HG02759 (cell line): ENCODE results near the gene PDILT.
"Not testable (repeated sequence)": the region's sequence is repeated elsewhere in the genome, so short reads cannot be mapped to it uniquely, and the experiment has no call there.

ENCODE experiments used
- ATAC-seq: cut with Tn5 transposase; IDR thresholded peaks from one replicate; pipeline ENCODE4 v1.9.1; 2021; ENCODE audit warnings: mild to moderate bottlenecking, moderate library complexity; ENCODE audit not compliant: unreplicated experiment

Gene PDILT

DNA sequence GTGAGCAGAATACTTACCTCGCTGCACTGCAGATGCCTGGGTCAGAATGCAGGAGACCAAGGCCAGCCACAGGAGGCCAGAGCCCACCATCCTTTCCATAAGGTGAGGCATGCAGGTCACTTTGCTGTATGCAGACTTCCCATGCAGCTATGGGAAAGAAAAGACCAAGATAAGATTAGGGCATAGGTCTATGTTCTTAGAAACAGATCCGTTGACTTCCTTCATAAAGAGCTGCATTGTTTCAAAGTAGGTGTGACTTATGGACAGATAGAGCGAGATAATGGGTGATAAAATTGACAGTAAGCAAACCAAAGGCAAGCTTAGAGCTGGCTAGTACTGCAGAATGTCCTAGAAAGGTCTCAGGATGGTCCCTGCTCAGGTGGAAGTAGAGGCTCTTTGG, 78.2 kb downstream of the PDILT start:
- no peak for ATAC-seq

DNA sequence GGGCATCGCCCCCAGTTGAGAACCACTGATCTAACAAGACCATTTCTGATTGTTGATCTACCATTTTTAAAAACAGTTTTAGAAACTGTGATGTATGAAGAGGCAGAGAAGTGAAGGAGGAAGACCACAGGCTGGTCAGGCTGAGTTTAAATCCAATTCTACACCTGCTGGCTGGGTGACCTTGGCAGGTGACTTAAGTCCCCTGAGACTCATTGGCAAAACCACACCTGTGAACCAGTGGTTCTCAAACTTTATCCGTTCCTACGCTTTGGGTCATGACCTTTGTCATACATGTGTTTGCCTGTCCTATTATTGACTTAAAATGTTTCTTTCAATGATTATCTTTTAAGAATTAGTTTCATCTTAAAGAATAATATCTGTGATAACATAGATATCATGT, 79.5 kb downstream of the PDILT start:
- ATAC-seq: no peak

DNA sequence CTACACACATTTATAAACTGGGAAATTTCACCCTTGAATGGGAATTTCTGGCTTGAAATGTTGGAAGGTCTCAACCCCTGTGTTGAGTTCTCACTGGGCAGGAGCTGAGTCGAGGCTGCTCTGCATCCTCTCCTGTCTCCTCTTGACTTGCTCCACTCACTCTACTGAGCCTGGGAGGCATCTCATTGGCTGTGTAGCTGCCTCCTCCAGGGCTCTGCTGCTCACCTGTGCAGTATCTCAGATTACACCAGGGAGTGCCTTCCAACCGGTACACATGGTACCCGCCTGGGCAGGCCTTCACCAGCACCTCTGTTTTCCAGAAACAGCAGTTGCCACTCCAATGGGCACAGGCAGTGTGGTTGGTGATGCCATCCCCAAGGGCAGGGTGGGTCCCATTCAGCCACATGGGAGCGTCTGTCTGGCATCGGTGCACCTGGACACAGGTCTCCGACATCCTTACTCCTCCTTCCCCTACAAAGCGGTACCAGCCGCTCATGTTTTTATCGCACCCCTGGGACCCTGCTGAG, 80.9 kb downstream of the PDILT start:
- no peak for ATAC-seq

DNA sequence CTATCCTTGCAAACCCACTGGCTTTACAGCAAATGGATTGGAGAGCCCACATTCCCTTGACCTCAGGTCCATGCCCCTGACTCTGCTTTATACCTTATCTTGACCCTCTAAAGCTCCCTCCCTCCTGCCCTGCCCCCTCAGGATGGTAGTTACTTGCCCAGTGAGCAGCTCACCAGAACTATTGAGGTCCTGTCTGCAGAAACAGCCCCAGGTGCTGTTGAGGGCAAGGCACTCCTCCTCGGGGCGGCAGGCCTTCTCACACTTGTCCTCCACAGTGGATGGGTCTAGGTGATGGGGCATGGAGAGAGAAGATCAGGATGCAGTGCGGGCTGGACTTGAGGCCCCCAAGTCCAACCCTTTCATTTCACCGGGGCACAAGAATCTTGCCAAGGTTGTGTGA, 81.8 kb downstream of the PDILT start:
- ATAC-seq: no peak

DNA sequence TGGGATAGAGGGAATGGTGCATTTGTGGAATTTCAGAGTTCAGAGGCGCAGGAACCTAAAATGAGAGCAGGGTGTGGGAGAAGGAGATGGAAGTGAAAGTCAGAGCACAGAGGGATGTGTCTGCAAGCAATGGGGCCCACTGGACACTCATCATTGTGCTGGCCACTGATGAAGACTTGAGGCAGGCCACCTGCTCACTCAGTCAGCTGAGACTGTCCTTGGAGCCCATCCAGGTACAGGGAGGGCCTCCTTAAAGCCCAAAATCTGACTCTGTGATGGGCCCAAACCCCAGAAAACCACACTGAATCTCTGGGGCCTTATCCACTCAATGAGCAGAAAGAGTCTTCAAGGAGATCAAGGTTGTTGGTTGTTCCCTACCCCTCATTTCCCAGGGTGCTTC, 82.9 kb downstream of the PDILT start:
- ATAC-seq: no peak

DNA sequence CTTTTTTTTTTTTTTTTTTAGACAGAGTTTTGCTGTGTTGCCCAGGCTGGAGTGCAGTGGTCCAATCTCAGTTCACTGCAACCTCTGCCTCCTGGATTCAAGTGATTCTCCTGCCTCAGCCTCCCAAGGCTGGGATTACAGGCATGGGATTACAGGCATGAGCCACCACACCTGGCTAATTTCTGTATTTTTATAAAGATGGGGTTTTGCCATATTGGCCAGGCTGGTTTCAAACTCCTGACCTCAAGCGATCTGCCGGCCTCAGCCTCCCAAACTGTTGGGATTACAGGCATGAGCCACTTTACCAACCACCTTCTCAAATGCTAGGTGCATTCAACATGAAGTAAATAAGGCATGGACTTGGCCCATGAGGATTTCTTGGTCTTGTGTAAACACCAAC, 83.5 kb downstream of the PDILT start:
- ATAC-seq: not testable (repeated sequence)

DNA sequence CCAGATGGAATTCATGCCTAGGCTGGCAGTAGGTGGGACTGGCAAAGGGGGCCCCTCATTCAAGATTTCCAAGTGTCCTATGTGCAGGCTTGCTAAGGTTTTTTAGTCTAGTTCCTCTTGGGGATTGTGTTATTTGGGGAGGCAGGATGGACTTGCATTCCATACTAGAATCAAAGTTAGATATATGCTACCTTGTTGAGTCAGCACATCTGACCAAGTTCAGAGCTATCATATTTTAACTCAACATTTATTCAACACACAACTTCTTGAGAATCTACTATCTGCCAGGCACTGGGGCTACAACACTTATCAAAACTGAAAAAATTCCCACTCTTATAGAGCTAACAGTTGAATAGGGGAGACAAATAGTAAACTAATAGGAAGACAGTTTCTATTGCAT, 83.9 kb downstream of the PDILT start:
- no peak for ATAC-seq

DNA sequence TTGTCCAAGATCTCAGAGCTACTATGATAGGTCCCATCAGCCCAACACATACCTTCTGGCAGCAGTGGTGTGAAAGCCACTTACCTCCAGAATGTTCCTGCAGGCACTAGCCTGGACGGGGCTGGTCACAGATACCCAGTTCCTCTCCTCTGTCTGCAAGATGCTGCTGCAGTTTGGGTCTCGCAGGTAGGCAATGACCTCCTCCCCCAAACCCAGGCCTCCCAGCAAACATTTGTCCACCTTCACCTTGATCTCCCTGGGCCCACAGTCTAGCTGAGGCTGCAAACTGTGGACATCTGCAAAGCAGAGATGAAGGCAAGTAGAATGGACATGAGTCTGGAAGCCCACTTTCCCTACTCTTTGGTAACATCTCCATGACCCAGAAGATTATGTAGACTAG, 84.4 kb downstream of the PDILT start:
- no peak for ATAC-seq

DNA sequence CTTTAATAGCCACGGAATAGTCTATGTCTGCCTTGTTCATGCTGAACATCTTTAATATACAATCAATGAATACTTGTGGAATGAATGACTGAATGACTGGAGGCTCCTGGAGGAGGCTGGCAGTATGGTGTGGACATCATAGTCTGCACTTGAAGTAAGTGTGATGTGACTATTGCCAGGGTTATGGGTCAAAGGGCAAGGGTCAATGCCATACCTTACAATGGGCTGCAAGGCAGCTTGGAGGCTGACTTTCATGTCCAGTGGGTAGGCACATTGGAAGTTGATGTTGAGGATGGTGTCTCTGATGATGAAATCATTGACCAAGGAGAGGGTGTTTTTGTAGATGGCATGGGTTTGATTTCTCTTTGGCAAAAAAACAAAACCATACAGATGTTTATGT, 85.1 kb downstream of the PDILT start:
- ATAC-seq: no peak

DNA sequence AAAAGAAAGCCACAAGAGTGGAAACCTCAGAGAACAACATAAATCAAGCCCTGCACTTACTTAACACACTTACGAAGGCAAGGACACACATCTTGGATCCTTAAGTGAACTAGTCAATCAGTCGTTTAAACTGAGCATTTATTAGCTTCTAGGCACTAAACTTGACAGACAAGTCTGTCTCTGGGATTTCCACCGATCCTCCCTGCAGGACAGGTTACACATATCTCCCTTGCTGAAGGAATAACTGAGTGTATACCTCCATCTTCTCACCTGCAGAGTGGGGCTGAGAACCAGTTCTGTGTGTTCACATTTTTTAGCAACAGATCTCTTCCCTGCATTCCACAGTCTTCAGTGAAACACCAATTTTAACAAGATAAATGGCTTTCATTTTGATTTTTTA, 86.1 kb downstream of the PDILT start:
- no peak for ATAC-seq

DNA sequence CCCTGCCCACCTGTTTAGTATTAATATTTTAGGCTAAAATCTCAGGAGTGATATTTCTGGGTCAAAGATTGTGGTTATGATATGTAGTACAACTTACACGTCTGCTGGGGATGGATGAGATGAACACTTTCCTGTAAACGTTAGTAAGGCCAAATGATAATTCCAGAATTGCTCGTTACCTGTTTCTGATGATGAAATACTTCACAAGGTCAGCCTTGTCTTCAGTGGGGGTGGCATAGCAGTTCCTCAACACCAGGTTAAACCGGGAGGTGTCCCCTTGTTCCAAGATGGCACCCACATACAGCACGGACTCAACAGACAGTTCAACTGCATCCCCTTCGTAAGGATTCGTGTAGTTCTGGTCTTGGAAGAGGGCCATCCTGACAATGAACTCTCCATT, 86.5 kb downstream of the PDILT start:
- no peak for ATAC-seq

DNA sequence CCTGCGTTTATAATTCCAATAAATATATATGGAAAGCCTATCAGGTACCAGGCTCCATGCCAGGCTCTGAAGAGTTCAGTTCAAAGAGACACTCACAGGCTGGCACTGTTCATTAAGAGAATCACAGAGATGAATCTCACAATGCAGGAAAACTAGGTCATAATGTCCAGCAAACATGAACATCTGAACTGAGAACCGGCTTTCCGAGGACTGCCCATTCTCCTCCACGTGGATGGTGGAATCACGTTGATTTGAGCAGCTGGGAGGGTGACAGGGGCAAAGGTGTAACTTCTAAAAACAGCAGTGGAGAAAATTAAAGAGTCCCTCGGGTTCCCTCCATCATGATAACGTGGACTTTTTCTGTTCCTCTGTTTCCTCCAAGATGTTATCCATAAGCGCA, 87.4 kb downstream of the PDILT start:
- no peak for ATAC-seq

DNA sequence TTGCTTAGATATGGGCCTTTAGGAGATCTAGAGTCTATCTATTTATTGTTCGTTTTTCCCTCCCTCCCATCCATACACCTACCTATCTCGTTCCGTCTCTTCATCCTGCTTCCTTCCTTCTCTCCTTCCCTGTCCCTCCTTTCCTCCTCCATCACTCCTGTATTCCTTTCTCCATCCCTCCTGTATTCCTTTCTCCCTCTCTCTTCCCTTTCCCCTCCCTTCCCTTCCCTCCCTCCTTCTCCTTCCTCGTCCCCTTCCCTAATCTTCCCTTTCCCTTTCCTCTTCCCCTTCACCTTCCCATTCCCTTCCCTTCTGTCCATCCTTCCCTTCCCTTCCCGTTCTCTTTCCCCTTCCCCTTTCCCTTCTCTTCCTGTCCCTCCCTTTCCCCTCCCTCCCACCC, 87.8 kb downstream of the PDILT start:
- no peak for ATAC-seq

DNA sequence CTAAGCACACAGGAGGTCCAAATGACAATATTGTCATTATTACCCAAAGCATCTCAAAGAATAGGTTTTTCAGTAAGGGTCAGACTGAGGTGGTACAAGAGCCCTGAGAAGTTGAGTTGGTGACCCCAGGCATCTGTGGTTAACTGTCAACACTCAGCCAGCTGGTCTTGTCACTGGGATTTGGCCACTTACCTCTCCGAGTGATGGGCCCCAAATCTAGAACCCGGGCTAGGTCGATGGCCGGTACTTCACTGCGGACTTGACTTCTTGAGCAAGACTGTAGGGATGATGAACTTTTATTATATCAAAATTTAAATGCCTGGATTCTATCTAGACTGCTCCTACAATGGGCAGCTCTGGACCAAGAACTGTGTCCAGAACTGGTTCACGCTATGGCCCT, 88.8 kb downstream of the PDILT start:
- no peak for ATAC-seq

DNA sequence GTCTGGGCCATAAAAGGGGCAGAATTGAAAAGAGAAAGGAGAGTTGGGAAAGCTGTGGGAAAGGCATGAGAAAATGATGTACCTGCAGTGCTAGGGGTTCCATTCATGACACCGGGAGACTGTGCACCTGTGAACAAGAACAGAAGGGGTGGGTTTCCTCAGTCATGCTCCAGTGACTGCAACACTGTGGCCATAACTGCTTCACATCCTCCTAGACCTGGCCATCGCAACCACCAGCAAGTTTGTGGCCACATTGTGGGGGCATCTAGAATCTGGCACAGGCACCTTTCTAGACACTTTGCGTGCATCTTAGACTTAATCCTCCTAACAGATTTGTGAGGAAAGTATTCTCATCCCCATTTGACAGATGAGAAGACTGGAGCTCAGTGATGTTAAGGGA, 90.0 kb downstream of the PDILT start:
- no peak for ATAC-seq

DNA sequence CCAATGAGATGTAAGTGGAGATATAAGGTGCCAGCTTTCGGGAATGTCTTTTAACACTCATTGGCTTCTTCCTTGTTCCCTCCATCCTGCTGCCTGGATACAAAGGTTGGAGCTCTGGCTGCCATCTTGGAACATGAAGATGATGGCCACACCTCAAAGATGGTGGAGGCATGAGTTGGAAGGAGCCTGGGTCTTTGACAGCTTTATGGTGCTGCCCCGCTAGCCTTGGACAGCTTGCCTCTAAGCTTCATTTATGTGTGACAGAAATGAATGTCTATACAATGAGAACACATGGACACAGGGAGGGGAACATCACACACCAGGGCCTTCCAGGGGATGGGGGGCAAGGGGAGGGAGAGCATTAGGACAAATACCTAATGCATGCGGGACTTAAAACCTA, 90.8 kb downstream of the PDILT start:
- no peak for ATAC-seq

DNA sequence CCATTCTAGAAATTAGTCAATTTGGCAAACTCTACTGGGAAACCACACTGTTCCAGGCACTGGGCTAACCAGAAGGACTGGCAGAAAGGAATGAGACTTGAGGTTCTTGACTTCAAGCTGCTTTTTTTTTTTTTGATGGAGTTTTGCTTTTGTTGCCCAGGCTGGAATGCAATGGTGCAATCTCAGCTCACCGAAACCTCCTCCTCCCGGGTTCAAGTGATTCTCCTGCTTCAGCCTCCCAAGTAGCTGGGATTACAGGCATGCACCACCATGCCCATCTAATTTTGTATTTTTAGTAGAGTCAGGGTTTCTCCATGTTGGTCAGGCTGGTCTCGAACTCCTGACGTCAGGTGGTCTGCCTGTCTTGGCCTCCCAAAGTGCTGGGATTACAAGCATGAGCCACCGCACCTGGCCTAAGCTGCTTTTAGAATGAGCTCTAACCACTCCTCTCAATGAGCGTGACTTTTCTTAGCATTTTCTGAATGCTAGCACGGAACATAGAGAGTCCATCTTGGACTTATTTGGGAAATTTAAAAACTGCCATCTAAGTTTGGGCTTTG, 91.9 kb downstream of the PDILT start:
- ATAC-seq: not testable (repeated sequence)

DNA sequence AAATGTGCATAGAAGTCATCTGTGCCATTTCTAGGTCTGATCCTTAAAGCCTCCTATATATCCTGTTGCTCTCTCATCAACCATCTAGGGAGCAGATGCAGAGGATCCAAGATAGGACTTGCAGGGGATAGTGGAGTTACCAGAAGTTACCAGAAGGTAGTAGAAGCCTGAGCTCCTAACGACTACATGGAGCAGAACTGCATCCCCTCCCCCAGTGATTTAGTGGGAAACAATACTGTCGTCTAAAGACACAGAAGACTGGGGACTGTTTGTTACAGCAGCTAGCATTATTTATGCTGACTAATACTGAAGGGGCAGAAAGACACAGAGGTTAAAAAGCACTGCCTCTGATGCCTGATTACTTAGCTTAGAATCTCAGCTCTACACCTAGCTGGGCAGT, 93.0 kb downstream of the PDILT start:
- no peak for ATAC-seq

DNA sequence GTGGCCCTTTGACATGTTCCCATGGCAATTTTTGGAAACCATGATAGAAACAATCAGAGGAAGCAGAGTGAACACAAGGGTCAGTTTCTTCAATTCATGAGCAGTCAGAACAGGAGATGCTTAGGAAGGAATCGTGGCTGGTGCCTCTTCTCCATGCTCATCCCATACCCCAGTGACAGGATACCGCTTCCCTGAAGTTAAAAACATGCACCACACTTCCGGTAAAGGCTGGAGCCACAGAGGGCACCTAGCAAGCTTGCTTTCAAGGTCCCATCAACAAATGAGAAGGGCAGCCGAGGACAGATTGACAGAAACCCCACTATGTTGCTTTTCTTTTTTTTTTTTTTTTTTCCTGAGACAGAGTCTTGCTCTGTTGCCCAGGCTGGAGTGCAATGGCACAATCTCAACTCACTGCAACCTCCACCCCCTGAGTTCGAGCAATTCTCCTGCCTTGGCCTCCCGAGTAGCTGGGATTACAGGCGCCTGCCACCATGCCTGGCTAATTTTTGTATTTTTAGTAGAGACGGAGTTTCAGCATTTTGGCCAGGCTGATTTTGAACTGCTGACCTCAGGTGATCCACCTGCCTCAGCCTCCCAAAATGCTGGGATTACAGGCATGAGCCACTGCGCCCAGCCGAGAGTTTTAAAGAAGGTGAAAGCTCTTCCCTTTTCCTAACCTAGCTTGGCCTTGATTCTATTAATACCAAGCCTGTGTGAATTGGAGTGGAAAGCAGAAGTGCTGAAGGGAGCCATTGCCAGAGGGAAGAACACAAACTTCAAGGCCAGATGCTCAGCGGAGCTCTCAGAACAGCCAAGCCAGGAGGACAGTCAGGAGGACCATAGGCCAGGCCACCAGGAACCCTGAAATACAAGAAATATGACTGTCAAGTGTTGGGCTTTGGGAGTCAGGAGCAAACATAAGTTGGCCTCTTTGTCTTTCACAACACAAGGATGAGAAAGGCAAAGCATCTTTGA, 93.8 kb downstream of the PDILT start:
- ATAC-seq: no peak

DNA sequence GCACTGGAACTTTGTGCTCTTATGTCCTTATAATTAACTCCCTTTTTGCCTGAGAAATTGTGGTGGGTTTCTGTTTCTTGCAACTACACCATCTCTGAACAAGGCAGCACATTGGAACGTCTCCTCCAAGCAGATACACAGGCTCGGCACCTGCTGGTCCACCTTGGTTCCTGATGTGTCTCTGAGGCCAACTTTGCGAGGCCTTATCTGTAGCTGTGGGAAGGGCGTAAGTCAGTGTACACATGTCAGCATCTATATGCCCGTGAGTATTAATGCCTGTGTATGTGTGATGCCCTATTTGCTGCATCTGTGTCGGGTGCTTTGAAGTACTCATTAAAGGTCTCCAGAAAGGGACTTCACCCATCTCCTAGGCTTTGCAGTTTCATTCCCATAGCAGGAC, 94.8 kb downstream of the PDILT start:
- no peak for ATAC-seq
